GM18868 (cell line): ENCODE data around the gene PCDHB9.
"Not testable (repeated sequence)": the region's sequence is repeated elsewhere in the genome, so short reads cannot be mapped to it uniquely, and the experiment has no call there.

Experiments used
- ATAC-seq: cut with Tn5 transposase; IDR thresholded peaks from one replicate; pipeline ENCODE4 v1.9.1; 2021; ENCODE audit warnings: mild to moderate bottlenecking, moderate library complexity; ENCODE audit not compliant: unreplicated experiment

Gene PCDHB9

GRCh38 chr5:141186897-141187512 lies at the start of gene PCDHB9:
TSS of gene PCDHB9 (plus strand) at chr5:141187161. CDS start at chr5:141187319, 158 bp downstream.
- no peak for ATAC-seq

GRCh38 chr5:141137346-141137745 lies 49.6 kb upstream of the PCDHB9 start:
- not testable (repeated sequence) for ATAC-seq

- no peak for ATAC-seq
Measured at GRCh38 chr5:141149812-141150211, 37.1 kb upstream of the PCDHB9 start, which contains the start of gene PCDHB6. TSS of gene PCDHB6 (plus strand) at chr5:141150057. CDS start at chr5:141150258, 201 bp downstream.

GRCh38 chr5:141150224-141150992 lies 36.6 kb upstream of the PCDHB9 start:
- ATAC-seq: no peak

GRCh38 chr5:141150993-141151325 lies 36.0 kb upstream of the PCDHB9 start:
- ATAC-seq: no peak

- not testable (repeated sequence) for ATAC-seq
Measured at GRCh38 chr5:141151632-141152031, 35.3 kb upstream of the PCDHB9 start.

- not testable (repeated sequence) for ATAC-seq
Measured at GRCh38 chr5:141152096-141152495, 34.9 kb upstream of the PCDHB9 start.

GRCh38 chr5:141155540-141156374 lies 31.2 kb upstream of the PCDHB9 start:
- no peak for ATAC-seq

GRCh38 chr5:141157356-141157755 lies 29.6 kb upstream of the PCDHB9 start:
- not testable (repeated sequence) for ATAC-seq

GRCh38 chr5:141157901-141158300 lies 29.1 kb upstream of the PCDHB9 start:
- ATAC-seq: not testable (repeated sequence)

GRCh38 chr5:141172381-141173204 lies 14.4 kb upstream of the PCDHB9 start, which contains the start of gene PCDHB7:
TSS of gene PCDHB7 (plus strand) at chr5:141172644. CDS start at chr5:141172836, 192 bp downstream.
- ATAC-seq: no peak

GRCh38 chr5:141174291-141175104 lies 12.5 kb upstream of the PCDHB9 start:
- ATAC-seq: not testable (repeated sequence)

- no peak for ATAC-seq
Measured at GRCh38 chr5:141175933-141176332, 11.0 kb upstream of the PCDHB9 start.

- not testable (repeated sequence) for ATAC-seq
Measured at GRCh38 chr5:141177577-141178191, 9.3 kb upstream of the PCDHB9 start, which contains the start of gene PCDHB8. TSS of gene PCDHB8 (plus strand) at chr5:141177790. CDS start at chr5:141178035, 245 bp downstream.

- ATAC-seq: not testable (repeated sequence)
Measured at GRCh38 chr5:141179371-141179770, 7.6 kb upstream of the PCDHB9 start.

- ATAC-seq: not testable (repeated sequence)
Measured at GRCh38 chr5:141179876-141180275, 7.1 kb upstream of the PCDHB9 start.

- ATAC-seq: no peak
Measured at GRCh38 chr5:141180313-141180712, 6.6 kb upstream of the PCDHB9 start.

GRCh38 chr5:141182248-141182647 lies 4.7 kb upstream of the PCDHB9 start, which contains the start of gene PCDHB16:
TSS of gene PCDHB16 (plus strand) at chr5:141182387. CDS start at chr5:141182560, 173 bp downstream.
- ATAC-seq: no peak
